Right hindlimb (tissue), 1 donor: ENCODE results near the gene SPTA1.
A peak's percentile ranks its signal among the peaks of the same experiment; 100 is the strongest.

ENCODE experiments used
- DNase-seq: peaks from one replicate; pipeline ENCODE4 v3.0.0-alpha.2; 2018

SPTA1 gene

GRCh38 chr1:158681606-158682005, 4.9 kb downstream of the SPTA1 start:
- no peak for DNase-seq

DNA sequence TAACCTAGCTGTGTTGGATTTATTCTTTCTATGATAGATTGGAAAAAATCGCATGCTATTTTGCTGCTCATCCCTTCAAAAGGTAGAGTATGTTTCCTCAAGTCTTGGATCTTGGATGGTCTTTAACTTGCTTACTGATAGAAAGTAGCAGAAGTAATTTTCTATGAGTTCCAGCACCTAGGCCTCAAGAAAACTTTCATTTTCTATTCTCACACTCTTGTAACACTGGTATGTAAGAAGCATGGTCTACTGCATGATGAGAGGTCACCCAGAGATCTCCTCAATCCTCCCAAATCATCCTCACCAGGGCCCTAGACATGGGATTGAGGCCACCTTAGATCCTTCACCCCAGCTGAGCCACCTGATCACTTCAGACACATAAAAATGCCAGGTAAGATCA, 7.2 kb downstream of the SPTA1 start:
- DNase-seq: no peak

- no peak for DNase-seq
Observed at GRCh38 chr1:158675563-158676323, 10.8 kb downstream of the SPTA1 start.

DNA sequence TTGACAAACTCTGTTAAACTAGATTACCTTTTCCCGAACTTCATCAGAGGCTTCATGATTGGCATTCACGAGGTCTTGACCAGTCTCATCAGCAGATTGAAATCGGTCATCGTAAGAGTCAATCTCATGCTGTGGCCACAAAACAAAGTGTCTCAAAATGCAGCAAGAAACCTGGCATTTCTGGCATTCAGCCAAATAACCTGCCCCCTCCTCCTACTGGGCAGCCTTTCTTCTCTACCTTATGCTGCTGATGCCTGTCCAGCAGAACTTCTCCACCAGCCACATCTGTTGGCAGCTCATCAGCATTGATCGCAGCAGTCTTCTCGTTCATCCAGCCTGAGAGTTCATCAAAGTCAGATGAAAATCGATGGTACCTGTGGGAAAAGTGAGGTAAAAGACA, 12.2 kb downstream of the SPTA1 start:
- DNase-seq: no peak

DNA sequence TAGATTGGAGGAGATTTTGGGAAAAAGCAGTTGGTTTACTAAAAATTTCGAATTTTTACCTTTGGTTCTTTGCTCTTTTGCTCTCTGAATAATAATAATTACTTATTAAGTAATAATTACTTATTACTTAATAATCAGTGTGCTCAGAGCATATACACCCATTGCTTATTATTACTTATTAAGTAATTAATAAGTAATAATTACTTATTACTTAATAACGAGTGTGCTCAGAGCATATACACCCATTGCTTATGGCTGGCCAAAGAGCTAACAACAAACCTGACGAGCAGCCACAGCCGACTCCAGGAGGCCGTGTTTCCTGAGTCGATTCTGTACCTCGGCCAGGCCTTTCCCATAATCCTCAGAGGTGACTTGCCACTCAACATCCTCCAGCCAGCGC, 20.5 kb downstream of the SPTA1 start:
- DNase-seq: no peak

GRCh38 chr1:158654571-158654970, 31.9 kb downstream of the SPTA1 start:
- DNase-seq: peak; percentile 21

- no peak for DNase-seq
Observed at GRCh38 chr1:158654086-158654485, 32.4 kb downstream of the SPTA1 start.

DNA sequence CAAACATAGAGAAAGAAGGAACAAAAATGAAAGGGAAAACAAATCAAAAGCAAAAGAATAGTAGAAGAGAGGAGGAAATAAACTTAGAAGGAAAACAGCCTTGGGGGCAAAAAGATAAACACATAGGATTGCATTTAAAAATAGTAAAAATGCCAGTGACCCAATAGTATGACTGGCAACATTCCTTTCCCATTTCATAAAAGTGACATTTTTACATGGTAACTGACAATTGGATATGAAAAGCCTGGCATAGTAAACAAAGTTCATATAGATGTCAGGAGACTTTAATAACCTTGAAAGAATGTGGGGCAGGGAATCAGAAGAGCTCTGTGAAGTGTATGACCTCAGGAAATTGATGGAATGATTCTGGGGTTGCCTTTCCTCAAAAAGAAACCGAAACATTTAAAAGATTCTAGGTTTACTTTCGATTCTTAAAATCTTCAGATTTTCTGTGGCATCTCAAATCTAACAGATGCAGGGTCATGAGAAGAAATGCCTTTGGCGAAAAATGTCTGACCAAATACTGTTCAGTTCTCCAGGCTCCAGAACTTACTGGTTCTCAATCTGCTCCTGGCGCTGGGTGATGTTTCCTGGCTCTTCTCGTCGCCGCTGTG, 33.7 kb downstream of the SPTA1 start:
- no peak for DNase-seq

DNA sequence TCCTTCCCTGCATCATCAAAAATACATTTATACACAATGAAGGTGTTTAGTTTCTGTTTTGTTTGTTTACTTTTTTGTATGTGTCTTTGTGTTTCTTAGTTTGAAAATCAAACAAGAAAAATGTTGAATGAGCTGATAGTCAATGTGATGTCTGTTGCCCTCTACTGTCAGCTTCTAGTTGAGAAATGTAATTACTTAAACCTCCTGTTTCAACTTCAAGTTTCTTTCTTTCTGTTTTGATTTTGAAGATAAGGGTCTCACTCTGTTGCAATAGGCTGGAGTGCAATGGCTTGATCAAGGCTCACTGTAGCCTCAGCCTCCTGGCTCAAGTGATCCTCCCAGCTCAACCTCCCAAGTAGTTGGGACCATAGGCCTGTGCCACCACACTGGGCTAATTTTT, 37.5 kb downstream of the SPTA1 start:
- no peak for DNase-seq

GRCh38 chr1:158646465-158646864, 40.0 kb downstream of the SPTA1 start:
- no peak for DNase-seq

GRCh38 chr1:158644449-158644848, 42.1 kb downstream of the SPTA1 start:
- no peak for DNase-seq

DNA sequence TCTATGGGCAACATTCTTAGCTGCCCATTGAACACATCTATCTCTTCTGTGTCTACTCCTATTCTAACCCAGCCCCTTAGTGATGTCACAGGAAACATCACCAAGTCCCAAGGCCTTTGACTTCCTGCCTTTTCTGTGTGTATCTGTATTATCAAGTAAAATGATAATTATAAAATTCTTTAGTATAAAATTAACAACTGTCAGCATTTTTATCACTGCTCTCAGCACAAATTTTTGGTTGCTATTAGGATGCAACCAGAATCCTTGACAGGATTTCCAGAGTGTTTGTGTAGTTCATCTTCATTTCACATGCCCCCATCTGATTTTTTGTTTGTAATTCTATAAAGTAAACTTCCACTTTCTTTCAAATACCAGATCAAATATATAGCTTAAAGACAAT, 47.6 kb downstream of the SPTA1 start:
- DNase-seq: no peak

GRCh38 chr1:158638146-158638545, 48.4 kb downstream of the SPTA1 start:
- DNase-seq: no peak

GRCh38 chr1:158613764-158614163, 72.8 kb downstream of the SPTA1 start:
- no peak for DNase-seq

- DNase-seq: no peak
Observed at GRCh38 chr1:158611916-158612315, 74.6 kb downstream of the SPTA1 start.

DNA sequence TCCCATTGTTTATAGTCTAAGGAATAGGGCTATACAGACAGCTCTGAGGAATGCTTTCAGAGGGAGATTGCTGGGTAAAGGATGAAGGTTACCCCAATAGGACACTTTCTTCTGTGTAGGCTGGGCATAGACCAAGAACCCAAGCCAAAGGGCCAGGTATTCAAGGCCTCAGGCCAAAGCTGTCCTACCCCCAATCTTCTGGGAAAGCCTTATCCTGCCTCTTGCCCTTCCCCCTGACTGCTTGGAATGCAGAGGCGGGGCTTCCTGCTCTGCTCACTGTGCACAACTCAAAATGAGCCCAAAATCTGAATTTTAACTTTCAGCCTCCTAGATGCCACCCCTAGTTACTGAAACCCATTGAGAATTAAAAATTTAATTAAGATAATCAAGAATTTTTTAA, 79.2 kb downstream of the SPTA1 start:
- DNase-seq: no peak

- DNase-seq: no peak
Observed at GRCh38 chr1:158604968-158605367, 81.5 kb downstream of the SPTA1 start, which contains the start of gene OR10Z1. OR10Z1 (plus strand) TSS chr1:158605268; CDS start chr1:158606439, 1,171 bp downstream.

DNA sequence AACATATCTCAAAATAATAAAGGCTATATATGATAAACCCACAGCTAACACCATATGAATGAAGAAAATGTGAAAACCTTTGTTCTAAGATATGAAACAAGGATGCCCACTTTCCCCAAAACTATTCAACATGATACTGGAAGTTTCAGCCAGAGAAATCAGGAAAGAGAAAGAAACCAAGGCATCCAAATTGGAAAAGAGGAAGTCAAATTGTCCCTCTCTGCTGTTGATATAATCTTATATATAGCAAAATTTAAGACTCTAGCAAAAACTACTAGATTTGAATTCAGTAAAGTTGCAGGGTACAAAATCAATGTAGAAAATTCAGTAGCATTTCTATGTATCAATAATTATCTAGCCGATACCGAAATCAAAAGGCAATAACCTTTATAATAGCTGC, 85.8 kb downstream of the SPTA1 start:
- no peak for DNase-seq

DNA sequence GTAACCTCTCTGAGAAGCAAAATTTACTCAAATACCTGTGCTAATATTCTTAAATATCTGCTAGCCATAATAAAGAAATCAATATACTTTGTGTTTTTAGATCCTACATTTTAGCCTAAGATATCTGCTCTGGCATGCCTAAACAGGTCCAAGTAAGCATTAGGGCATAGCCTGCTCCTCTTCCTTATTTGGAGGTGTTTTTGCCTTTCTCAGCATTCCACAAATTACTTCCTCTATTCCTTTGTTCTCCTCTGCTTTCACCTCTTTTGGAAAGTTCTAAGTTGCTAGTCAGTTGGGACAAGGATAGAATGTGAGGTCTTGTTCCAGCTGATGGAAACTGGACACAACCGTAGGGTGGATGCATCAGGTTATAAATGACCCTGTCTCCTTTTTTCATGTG, 99.6 kb downstream of the SPTA1 start:
- no peak for DNase-seq

- no peak for DNase-seq
Observed at GRCh38 chr1:158583962-158584361, 102.6 kb downstream of the SPTA1 start.

DNA sequence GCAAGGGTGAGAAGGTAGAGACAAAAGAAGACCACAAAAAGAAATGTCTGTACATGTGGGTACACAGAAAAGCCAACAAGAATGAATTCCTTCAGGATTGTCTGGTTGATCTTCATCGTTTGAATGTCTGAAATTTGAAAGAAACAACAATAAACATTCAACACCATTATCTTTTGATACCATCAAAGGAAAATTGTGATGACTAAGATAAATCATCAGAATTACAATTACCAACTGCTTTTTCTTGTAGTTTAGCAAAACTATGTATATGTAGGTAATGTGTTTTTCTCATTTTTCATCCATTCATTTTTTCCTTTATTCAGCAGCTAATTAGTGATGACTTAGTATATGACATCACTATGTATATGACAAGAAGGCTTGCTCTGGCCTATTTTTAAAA, 106.8 kb downstream of the SPTA1 start, which contains the start of gene OR10X1:
Gene OR10X1, minus strand, starts transcription at position 167 of the 400 bp plus-strand sequence. Its CDS starts 0 bp downstream, at position 167.
- no peak for DNase-seq

GRCh38 chr1:158577561-158577960, 109.0 kb downstream of the SPTA1 start:
- no peak for DNase-seq

- no peak for DNase-seq
Observed at GRCh38 chr1:158572226-158572625, 114.3 kb downstream of the SPTA1 start.

DNA sequence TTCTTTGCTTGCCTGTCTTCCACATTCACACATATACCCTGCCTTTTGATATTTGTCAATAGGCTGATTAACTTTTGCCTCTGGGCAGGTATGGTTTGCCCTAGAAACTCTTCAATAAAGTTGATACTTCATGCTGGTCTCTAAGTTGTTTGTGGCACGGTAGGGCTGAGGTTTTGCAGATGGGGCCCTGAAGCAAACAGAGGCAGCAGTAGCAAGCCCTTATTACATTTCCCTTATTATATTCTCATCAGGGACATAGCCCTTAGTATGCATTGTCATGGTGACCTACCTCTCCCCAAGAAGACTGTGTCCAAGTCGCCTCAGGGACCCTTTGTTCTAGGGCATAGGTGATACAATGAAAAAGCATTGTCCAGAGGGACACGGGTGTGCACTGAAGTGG, 116.0 kb downstream of the SPTA1 start, which contains the start of gene OR6P1:
Gene OR6P1, minus strand, starts transcription at position 101 of the 400 bp plus-strand sequence. CDS start 6,976 bp downstream, outside the sequence.
- DNase-seq: no peak
